Loucy (cell line): Measurements from ENCODE around the gene PARD3B.

ENCODE experiments used
- H2AFZ ChIP-seq: fragments of 200-600 bp; sonication (generic); 2 replicates; pipeline ENCODE4 v1.6.0; 2016; ENCODE audit warnings: antibody characterized with exemption, mild to moderate bottlenecking, low read length, moderate library complexity
- H3F3A ChIP-seq: fragments of 200-600 bp; 2 replicates; pipeline ENCODE4 v1.6.0; 2016; ENCODE audit warnings: antibody characterized with exemption, low read depth, mild to moderate bottlenecking
- H3K27me3 ChIP-seq: fragments of 200-600 bp; sonication (generic); 2 replicates; pipeline ENCODE4 v1.6.1; 2014; ENCODE audit warnings: low read length, mild to moderate bottlenecking; ENCODE audit not compliant: insufficient read depth, poor library complexity, severe bottlenecking
- H3K36me3 ChIP-seq: fragments of 200-600 bp; sonication (generic); 2 replicates; pipeline ENCODE4 v1.6.1; 2016; ENCODE audit warnings: low read length; ENCODE audit not compliant: insufficient read depth
- H3K4me1 ChIP-seq: fragments of 200-600 bp; sonication (generic); 2 replicates; pipeline ENCODE4 v1.5.1; 2014; ENCODE audit warnings: low read length, mild to moderate bottlenecking; ENCODE audit not compliant: insufficient read depth, poor library complexity, severe bottlenecking
- H3K4me2 ChIP-seq: fragments of 200-600 bp; sonication (generic); 2 replicates; pipeline ENCODE4 v1.6.0; 2014; ENCODE audit warnings: antibody characterized with exemption, low read length, low read depth, mild to moderate bottlenecking; ENCODE audit not compliant: poor library complexity, severe bottlenecking
- H3K4me3 ChIP-seq: fragments of 200-600 bp; sonication (generic); 2 replicates; pipeline ENCODE4 v1.5.1; 2014; ENCODE audit warnings: low read length, mild to moderate bottlenecking, mixed read lengths; ENCODE audit not compliant: poor library complexity, severe bottlenecking
- H3K79me2 ChIP-seq: fragments of 200-600 bp; sonication (generic); 2 replicates; pipeline ENCODE4 v1.6.1; 2014; ENCODE audit warnings: low read length; ENCODE audit not compliant: insufficient read depth
- H3K9ac ChIP-seq: fragments of 200-600 bp; sonication (generic); 2 replicates; pipeline ENCODE4 v1.6.0; 2014; ENCODE audit warnings: mild to moderate bottlenecking, low read depth, low read length, moderate library complexity; ENCODE audit not compliant: poor library complexity, severe bottlenecking
- H3K9me2 ChIP-seq: fragments of 200-600 bp; sonication (generic); replicated peaks from 2 replicates; pipeline ENCODE4 v1.6.1; 2016; ENCODE audit warnings: low read depth, low read length, mixed read lengths
- H3K9me3 ChIP-seq: fragments of 200-600 bp; sonication (generic); 2 replicates; pipeline ENCODE4 v1.6.1; 2014; ENCODE audit warnings: mild to moderate bottlenecking, antibody characterized with exemption, low read length, low read depth; ENCODE audit not compliant: insufficient read depth
- H4K20me1 ChIP-seq: fragments of 200-600 bp; sonication (generic); 2 replicates; pipeline ENCODE4 v1.6.0; 2014; ENCODE audit warnings: antibody characterized with exemption, low read length, mild to moderate bottlenecking; ENCODE audit not compliant: insufficient read depth, poor library complexity, severe bottlenecking
- EZH2phosphoT487 ChIP-seq: fragments of 200-600 bp; IDR thresholded peaks from 2 replicates; pipeline ENCODE4 v1.6.1; 2018; ENCODE audit warnings: antibody characterized with exemption, mild to moderate bottlenecking, moderate library complexity, borderline replicate concordance
- TF ChIP-seq, protein P1 (sequence below): fragments of 200-600 bp; sonication (generic); conservative IDR thresholded peaks from 2 replicates; pipeline ENCODE4 v1.5.1; 2014; ENCODE audit warnings: mild to moderate bottlenecking, antibody characterized with exemption, low read length

The PARD3B gene

DNA sequence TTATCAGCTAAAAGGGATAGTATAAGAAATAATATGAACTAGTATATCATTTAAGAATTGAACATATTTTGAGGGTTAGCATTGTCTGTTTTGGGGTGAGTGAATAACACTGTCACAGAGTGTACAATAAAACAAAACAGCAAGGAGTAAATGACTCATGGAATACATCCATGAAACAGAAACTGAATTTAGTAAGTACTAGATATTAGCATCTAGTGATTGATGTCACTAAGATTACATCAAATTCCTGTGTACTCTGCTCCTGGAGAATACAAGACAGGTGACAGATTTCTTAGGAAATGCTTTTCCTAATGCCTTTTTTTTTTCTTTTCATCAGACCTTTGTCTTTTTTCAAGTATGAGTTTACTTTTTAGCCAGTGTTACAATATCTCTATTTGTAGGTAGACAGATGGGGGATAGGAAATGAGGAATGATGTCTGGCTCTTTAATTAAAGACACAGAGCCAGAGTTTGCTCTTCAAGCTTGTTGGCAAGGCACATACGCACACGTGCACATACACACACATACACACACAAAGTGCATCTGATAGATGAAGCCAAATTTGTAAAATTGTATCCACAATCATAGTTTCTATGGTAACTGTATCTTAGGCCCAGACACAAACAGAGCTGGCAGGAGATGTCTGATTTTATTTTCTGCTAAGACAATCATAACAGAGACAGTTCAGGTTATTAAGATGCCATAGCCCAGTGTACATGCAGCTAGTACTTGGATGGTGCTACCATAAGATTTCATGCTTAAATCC is 998.8 kb downstream of the PARD3B start:
- no peaks in the 10 kb centered on the region for H3K36me3 ChIP-seq
- no peaks in the 10 kb centered on the region for H3K9me3 ChIP-seq
- no peak overlapping the region for H3K4me2 ChIP-seq
- no peak overlapping the region for H3K9ac ChIP-seq
- peaks cover 20% of the 10 kb centered on the region for H3K4me1 ChIP-seq
- no peaks in the 10 kb centered on the region for H3K27me3 ChIP-seq
- no peaks in the 10 kb centered on the region for H3K79me2 ChIP-seq
- H3K4me3 ChIP-seq: no peak overlapping the region
- TF ChIP-seq, protein P1, sequence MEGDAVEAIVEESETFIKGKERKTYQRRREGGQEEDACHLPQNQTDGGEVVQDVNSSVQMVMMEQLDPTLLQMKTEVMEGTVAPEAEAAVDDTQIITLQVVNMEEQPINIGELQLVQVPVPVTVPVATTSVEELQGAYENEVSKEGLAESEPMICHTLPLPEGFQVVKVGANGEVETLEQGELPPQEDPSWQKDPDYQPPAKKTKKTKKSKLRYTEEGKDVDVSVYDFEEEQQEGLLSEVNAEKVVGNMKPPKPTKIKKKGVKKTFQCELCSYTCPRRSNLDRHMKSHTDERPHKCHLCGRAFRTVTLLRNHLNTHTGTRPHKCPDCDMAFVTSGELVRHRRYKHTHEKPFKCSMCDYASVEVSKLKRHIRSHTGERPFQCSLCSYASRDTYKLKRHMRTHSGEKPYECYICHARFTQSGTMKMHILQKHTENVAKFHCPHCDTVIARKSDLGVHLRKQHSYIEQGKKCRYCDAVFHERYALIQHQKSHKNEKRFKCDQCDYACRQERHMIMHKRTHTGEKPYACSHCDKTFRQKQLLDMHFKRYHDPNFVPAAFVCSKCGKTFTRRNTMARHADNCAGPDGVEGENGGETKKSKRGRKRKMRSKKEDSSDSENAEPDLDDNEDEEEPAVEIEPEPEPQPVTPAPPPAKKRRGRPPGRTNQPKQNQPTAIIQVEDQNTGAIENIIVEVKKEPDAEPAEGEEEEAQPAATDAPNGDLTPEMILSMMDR: no peak
- no peak for TF ChIP-seq EZH2phosphoT487
- no peaks in the 10 kb centered on the region for H4K20me1 ChIP-seq
- H3F3A ChIP-seq: no peaks in the 10 kb centered on the region
- no peak overlapping the region for H2AFZ ChIP-seq
- no peaks in the 10 kb centered on the region for H3K9me2 ChIP-seq

DNA sequence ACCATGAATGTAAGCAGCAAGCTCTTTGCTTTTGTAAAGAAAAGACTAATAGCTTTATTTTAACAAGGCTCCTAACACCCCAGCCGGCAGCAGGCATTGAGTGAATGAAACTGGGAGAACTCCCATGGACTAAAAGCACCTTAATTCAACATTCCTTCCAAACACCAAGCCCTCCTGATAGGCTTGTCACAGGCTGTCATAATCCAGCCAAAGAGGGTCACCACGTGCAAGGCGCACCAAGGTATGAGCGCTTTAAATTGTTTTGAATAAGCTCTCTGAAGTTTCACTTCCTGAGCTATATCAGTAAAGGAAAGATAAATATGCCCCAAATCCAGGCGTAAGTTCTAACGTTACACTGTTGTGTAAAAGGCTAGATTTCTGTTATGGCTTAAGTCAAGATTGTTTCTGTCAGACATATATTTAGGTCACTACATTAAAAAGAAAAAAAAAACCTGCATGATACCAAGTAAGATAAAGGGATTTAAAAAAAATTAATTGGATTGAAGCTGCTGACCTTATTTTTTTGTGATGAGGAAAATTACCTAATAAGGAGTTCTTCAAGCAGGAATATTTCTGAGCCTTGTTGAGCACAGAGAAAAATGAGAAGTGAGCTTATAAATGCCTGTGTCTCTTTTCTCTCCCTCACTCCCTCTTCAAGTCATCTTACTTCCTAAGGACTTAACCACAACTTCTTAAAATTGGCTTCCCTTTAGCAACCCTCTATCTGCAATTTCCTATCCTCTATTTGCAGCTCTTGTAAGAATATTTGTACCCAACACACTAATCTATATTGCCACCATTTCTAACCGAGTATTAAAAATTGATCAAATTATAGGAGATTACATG is 1000.9 kb downstream of the PARD3B start:
- Histone ChIP-seq H3F3A (no peaks in the 10 kb centered on the region), H3K79me2 (no peaks in the 10 kb centered on the region), H2AFZ (no peak overlapping the region), H3K4me1 (peaks cover 16% of the 10 kb centered on the region), H3K4me2 (no peak overlapping the region), H4K20me1 (no peaks in the 10 kb centered on the region), H3K9me2 (no peaks in the 10 kb centered on the region), H3K36me3 (no peaks in the 10 kb centered on the region), H3K4me3 (no peak overlapping the region), H3K27me3 (no peaks in the 10 kb centered on the region), H3K9me3 (no peaks in the 10 kb centered on the region), H3K9ac (no peak overlapping the region)
- TF ChIP-seq, protein P1: no peak
- no peak for TF ChIP-seq EZH2phosphoT487

DNA sequence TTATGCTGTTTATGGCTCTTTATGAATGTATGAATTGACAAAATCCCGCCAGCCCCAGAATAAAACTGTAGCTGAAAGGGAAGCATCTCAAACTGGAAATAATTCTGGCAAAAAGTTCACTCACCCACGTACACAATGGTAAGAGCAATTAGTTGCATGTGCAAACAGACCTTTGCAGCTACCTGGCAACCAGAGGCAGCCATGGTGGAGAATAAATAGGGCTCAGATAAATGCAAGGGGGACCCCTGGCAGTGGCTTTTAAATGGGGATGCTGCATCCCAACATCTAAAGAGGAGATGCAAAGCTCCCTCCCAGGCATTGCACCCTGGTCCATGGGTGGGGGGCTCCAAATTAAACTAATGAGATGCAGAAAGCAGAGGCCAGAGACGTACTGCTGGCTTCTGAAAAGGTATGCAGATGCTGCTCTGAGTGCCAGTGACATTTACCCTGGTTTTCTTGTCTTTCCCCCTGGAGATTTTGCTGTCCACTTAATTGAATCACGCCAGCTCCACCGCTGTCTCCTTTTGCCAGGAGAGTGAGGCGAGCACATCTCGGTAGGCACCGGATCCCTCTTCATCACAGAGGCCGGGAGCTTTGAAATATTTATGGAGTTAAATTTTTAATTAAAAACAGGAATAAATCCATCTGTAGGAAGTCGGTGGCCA is 1010.4 kb downstream of the PARD3B start:
- Histone ChIP-seq H3K4me3 (no peak overlapping the region), H2AFZ (no peak overlapping the region), H3F3A (no peaks in the 10 kb centered on the region), H3K4me2 (no peak overlapping the region), H3K9ac (no peak overlapping the region), H3K27me3 (no peaks in the 10 kb centered on the region), H3K4me1 (no peaks in the 10 kb centered on the region), H3K36me3 (no peaks in the 10 kb centered on the region), H3K9me2 (no peaks in the 10 kb centered on the region), H3K79me2 (no peaks in the 10 kb centered on the region), H4K20me1 (no peaks in the 10 kb centered on the region), H3K9me3 (no peaks in the 10 kb centered on the region)
- no peak for TF ChIP-seq EZH2phosphoT487
- TF ChIP-seq, protein P1: no peak
